H1 (cell line): ENCODE results near the gene ZFYVE19. TPM values are rescaled to one million over a fixed set of nuclear protein-coding genes. Genes with fewer than 3 reads are reported as not detected.

Experiments used
- CTCF ChIA-PET: fragments of 300-600 bp; sonication (Branson Sonifier 250); formaldehyde crosslinking; loops from one replicate; lab custom pipeline; 2021; ENCODE audit not compliant: partially characterized antibody; lab: Charles Lee
- POLR2A ChIA-PET: fragments of 300-600 bp; sonication (Branson Sonifier 250); formaldehyde crosslinking; loops from one replicate; lab custom pipeline; 2021; ENCODE audit warnings: inconsistent platforms; ENCODE audit not compliant: partially characterized antibody; lab: Charles Lee
- DNase-seq, 2 experiments: peaks; one replicate each; pipeline versions ENCODE4 v3.0.0 to v3.0.0-alpha.2; 2010 to 2022; ENCODE audit warnings: low spot score in 2 of 2, low read depth in 1 of 2, mixed read lengths in 1 of 2
- FAIRE-seq: peaks from 2 replicates; lab custom pipeline; 2011; peaks lifted over from hg19 to GRCh38; lab: Jason Lieb, UNC
- H2AFZ ChIP-seq: 2 replicates; pipeline ENCODE4 v1.8.1; 2012; ENCODE audit warnings: low read length, inconsistent platforms
- H2AK5ac ChIP-seq: 2 replicates; pipeline ENCODE4 v1.6.1; 2013; ENCODE audit warnings: low read depth, low read length
- H2BK120ac ChIP-seq: replicated peaks from 2 replicates; pipeline ENCODE3; 2013; ENCODE audit warnings: low read depth, low read length, inconsistent platforms
- H2BK12ac ChIP-seq: 2 replicates; pipeline ENCODE4 v1.6.1; 2013; ENCODE audit warnings: low read depth, low read length
- H2BK15ac ChIP-seq: 2 replicates; pipeline ENCODE4 v1.6.1; 2013; ENCODE audit warnings: low read length
- H2BK20ac ChIP-seq: 2 replicates; pipeline ENCODE4 v1.6.1; 2013; ENCODE audit warnings: low read length
- H2BK5ac ChIP-seq: 2 replicates; pipeline ENCODE4 v1.6.1; 2013; ENCODE audit warnings: low read depth, low read length
- H3K14ac ChIP-seq: 2 replicates; pipeline ENCODE4 v1.6.1; 2013; ENCODE audit warnings: inconsistent platforms; ENCODE audit not compliant: insufficient read length
- H3K18ac ChIP-seq: 2 replicates; pipeline ENCODE4 v1.6.1; 2013; ENCODE audit warnings: low read length; ENCODE audit errors: extremely low read depth
- H3K23ac ChIP-seq: 2 replicates; pipeline ENCODE4 v1.6.1; 2013; ENCODE audit warnings: inconsistent platforms; ENCODE audit not compliant: insufficient read length
- H3K23me2 ChIP-seq: 2 replicates; pipeline ENCODE4 v1.6.1; 2013; ENCODE audit warnings: low read depth, low read length
- H3K27ac ChIP-seq: 2 replicates; pipeline ENCODE4 v1.6.1; 2011; ENCODE audit warnings: low read depth, low read length, inconsistent platforms
- H3K27me3 ChIP-seq, 4 experiments: replicated peaks in 1 of 4; 1 replicate in 1 of 4; 2 replicates in 3 of 4; pipeline versions ENCODE4 v1.6.1 to v1.8.1; 2011 to 2013; ENCODE audit warnings: low read length in 3 of 4, mild to moderate bottlenecking in 3 of 4, inconsistent platforms in 2 of 4, mixed read lengths in 2 of 4, moderate library complexity in 1 of 4; ENCODE audit not compliant: control insufficient read depth in 3 of 4, insufficient read depth in 3 of 4; ENCODE audit errors: extremely low read depth in 1 of 4
- H3K36me3 ChIP-seq, 4 experiments: 2 replicates each; pipeline versions ENCODE4 v1.6.1 to v1.8.1; 2011 to 2013; ENCODE audit warnings: mild to moderate bottlenecking in 4 of 4, low read length in 3 of 4, moderate library complexity in 2 of 4, control low read depth in 1 of 4, inconsistent platforms in 1 of 4; ENCODE audit not compliant: insufficient read depth in 4 of 4, control insufficient read depth in 2 of 4
- H3K4ac ChIP-seq: replicated peaks from 2 replicates; pipeline ENCODE3; 2013; ENCODE audit warnings: low read length, low read depth, mixed read lengths, inconsistent platforms; ENCODE audit not compliant: insufficient read length
- H3K4me1 ChIP-seq, 4 experiments: replicated peaks in 1 of 4; 1 replicate in 1 of 4; 2 replicates in 3 of 4; pipeline versions ENCODE4 v1.6.1 to v1.8.1; 2011 to 2013; ENCODE audit warnings: low read length in 3 of 4, inconsistent platforms in 2 of 4, mixed read lengths in 1 of 4; ENCODE audit not compliant: insufficient read depth in 4 of 4, control insufficient read depth in 3 of 4
- H3K4me2 ChIP-seq, 2 experiments: 2 replicates each; pipeline versions ENCODE4 v1.6.1 to v1.8.1; 2011 to 2013; ENCODE audit warnings: low read depth in 2 of 2, low read length in 2 of 2, control low read depth in 1 of 2, inconsistent platforms in 1 of 2, mild to moderate bottlenecking in 1 of 2; ENCODE audit not compliant: insufficient read depth in 1 of 2
- H3K4me3 ChIP-seq, 4 experiments: fragments of 200-600, 300-600 bp in 1 of 4; sonication (generic), shearing (Covaris generic), sonication (Bioruptor Twin) in 1 of 4; 2 replicates each; pipeline versions ENCODE4 v1.5.1 to v1.8.1; 2011 to 2016; ENCODE audit warnings: low read length in 4 of 4, low read depth in 3 of 4, control low read depth in 2 of 4, inconsistent platforms in 2 of 4, mild to moderate bottlenecking in 2 of 4, mixed read lengths in 1 of 4, moderate library complexity in 1 of 4; ENCODE audit not compliant: insufficient read depth in 2 of 4; ENCODE audit errors: extremely low read depth in 1 of 4
- H3K56ac ChIP-seq: replicated peaks from 2 replicates; pipeline ENCODE3; 2013; ENCODE audit warnings: low read depth, mild to moderate bottlenecking, mixed read lengths, low read length, inconsistent platforms; ENCODE audit not compliant: insufficient read length
- H3K79me1 ChIP-seq: 2 replicates; pipeline ENCODE4 v1.6.1; 2013; ENCODE audit warnings: low read depth, low read length, control low read depth
- H3K79me2 ChIP-seq, 2 experiments: 2 replicates each; pipeline versions ENCODE4 v1.6.1 to v1.8.1; 2012 to 2013; ENCODE audit warnings: low read length in 2 of 2, mild to moderate bottlenecking in 2 of 2, inconsistent platforms in 1 of 2; ENCODE audit not compliant: insufficient read depth in 2 of 2, control insufficient read depth in 1 of 2
- H3K9ac ChIP-seq, 4 experiments: replicated peaks in 1 of 4; 1 replicate in 1 of 4; 2 replicates in 3 of 4; pipeline versions ENCODE4 v1.6.1 to v1.8.1; 2011 to 2013; ENCODE audit warnings: low read depth in 3 of 4, low read length in 3 of 4, control low read depth in 2 of 4, mild to moderate bottlenecking in 2 of 4, moderate library complexity in 2 of 4, inconsistent platforms in 1 of 4; ENCODE audit errors: extremely low read depth in 1 of 4
- H3K9me3 ChIP-seq, 2 experiments: 2 replicates each; pipeline versions ENCODE4 v1.6.1 to v1.8.1; 2012 to 2013; ENCODE audit warnings: mild to moderate bottlenecking in 2 of 2, moderate library complexity in 2 of 2, control low read depth in 1 of 2, inconsistent platforms in 1 of 2, low read depth in 1 of 2, low read length in 1 of 2, mixed read lengths in 1 of 2; ENCODE audit not compliant: insufficient read depth in 2 of 2
- H4K20me1 ChIP-seq, 2 experiments: replicated peaks in 1 of 2; 2 replicates each; pipeline versions ENCODE3 to v1.8.1; 2011 to 2013; ENCODE audit warnings: inconsistent platforms in 2 of 2, low read length in 2 of 2, mild to moderate bottlenecking in 1 of 2; ENCODE audit not compliant: insufficient read depth in 2 of 2, control insufficient read depth in 1 of 2
- H4K5ac ChIP-seq: 2 replicates; pipeline ENCODE4 v1.6.1; 2013; ENCODE audit warnings: low read length, low read depth, mixed read lengths, inconsistent platforms; ENCODE audit not compliant: insufficient read length
- H4K8ac ChIP-seq: 2 replicates; pipeline ENCODE4 v1.8.0; 2013; ENCODE audit warnings: mild to moderate bottlenecking, moderate library complexity, low read length, inconsistent platforms; ENCODE audit not compliant: insufficient read depth; ENCODE audit errors: extremely low read depth
- H4K91ac ChIP-seq: replicated peaks from 2 replicates; pipeline ENCODE3; 2013; ENCODE audit warnings: low read length, mixed read lengths, inconsistent platforms; ENCODE audit not compliant: insufficient read length
- BCL11A ChIP-seq, 2 experiments: IDR thresholded peaks; one replicate each; pipeline ENCODE4 v1.6.1; 2011; ENCODE audit warnings: low read depth in 2 of 2, low read length in 2 of 2, mild to moderate bottlenecking in 2 of 2
- CBX5 ChIP-seq: fragments of 300-800, 300-1000 bp; sonication (generic); IDR thresholded peaks from 2 replicates; pipeline ENCODE4 v1.7.1; 2016; ENCODE audit warnings: antibody characterized with exemption, low read length, low read depth
- CHD1 ChIP-seq: IDR thresholded peaks from 2 replicates; pipeline ENCODE4 v1.6.1; 2012; ENCODE audit warnings: low read depth, low read length, improper control_type of control experiment
- CHD2 ChIP-seq: IDR thresholded peaks from 2 replicates; pipeline ENCODE4 v1.6.1; 2012; ENCODE audit warnings: low read length, improper control_type of control experiment
- GABPA ChIP-seq: IDR thresholded peaks from 2 replicates; pipeline ENCODE4 v1.6.1; 2011; ENCODE audit warnings: mild to moderate bottlenecking, low read length, moderate library complexity, borderline replicate concordance; ENCODE audit not compliant: insufficient read depth
- HDAC6 ChIP-seq: IDR thresholded peaks from one replicate; pipeline ENCODE4 v1.7.1; 2012; ENCODE audit warnings: low read depth, mild to moderate bottlenecking, inconsistent platforms, low read length, moderate library complexity
- KDM4A ChIP-seq: IDR thresholded peaks from one replicate; pipeline ENCODE4 v1.7.1; 2012; ENCODE audit warnings: low read depth, mild to moderate bottlenecking, moderate library complexity, low read length, inconsistent platforms; ENCODE audit not compliant: severe bottlenecking
- MAFK ChIP-seq: IDR thresholded peaks from 2 replicates; pipeline ENCODE4 v1.6.1; 2012; ENCODE audit warnings: low read depth, mild to moderate bottlenecking, improper control_type of control experiment, low read length
- TAF1 ChIP-seq: IDR thresholded peaks from 2 replicates; pipeline ENCODE4 v1.6.1; 2011; ENCODE audit warnings: mild to moderate bottlenecking, low read depth, low read length
- WGBS, 2 experiments: shearing (Covaris generic) in 1 of 2; methylation state at CpG; one replicate each; pipeline versions ENCODE4 v1.1.6 to v1.1.7; 2013 to 2015; ENCODE audit warnings: low lambda C conversion rate in 2 of 2, mixed read lengths in 2 of 2, inconsistent platforms in 1 of 2, low coverage in 1 of 2, missing lambda C conversion rate in 1 of 2; ENCODE audit not compliant: insufficient replicate concordance in 2 of 2, insufficient coverage in 1 of 2, insufficient read length in 1 of 2; ENCODE audit errors: extremely low coverage in 1 of 2, missing lambda C conversion rate in 1 of 2; 5-methylcytosine and 5-hydroxymethylcytosine counted together
- polyA plus RNA-seq, 7 experiments: library from polyadenylated mRNA; depleted of rRNA in 3 of 7; stranded (reverse) in 5 of 7; unstranded in 2 of 7; fragments of >200 nt in 5 of 7; fragments of 200-250 nt in 2 of 7; gene quantifications; 1 replicate in 5 of 7; 2 replicates in 1 of 7; 4 replicates in 1 of 7; pipeline versions ENCODE4 v1.2.1 to v1.2.3, GENCODE V29; 2011 to 2013; ENCODE audit warnings: missing spikeins in 2 of 7, mixed read lengths in 2 of 7
- total RNA-seq: library from RNA; stranded (reverse); fragmentation: NEBNext Ultra II Directional; extraction: Animal tissue kit (Norgen Biotek cat#: 25700); gene quantifications from 2 replicates; pipeline ENCODE4 v1.2.1, GENCODE V29; 2021
- TF ChIP-seq, protein P1 (sequence below): IDR thresholded peaks from 2 replicates; pipeline ENCODE4 v1.6.1; 2012; ENCODE audit warnings: inconsistent platforms

Gene ZFYVE19
- total and polyA plus RNA-seq, 2 of the 8 experiments (the other 6 are each of a cell fraction or from before 2014, with no cell fraction given): 11.2 to 21.8 TPM

DNA sequence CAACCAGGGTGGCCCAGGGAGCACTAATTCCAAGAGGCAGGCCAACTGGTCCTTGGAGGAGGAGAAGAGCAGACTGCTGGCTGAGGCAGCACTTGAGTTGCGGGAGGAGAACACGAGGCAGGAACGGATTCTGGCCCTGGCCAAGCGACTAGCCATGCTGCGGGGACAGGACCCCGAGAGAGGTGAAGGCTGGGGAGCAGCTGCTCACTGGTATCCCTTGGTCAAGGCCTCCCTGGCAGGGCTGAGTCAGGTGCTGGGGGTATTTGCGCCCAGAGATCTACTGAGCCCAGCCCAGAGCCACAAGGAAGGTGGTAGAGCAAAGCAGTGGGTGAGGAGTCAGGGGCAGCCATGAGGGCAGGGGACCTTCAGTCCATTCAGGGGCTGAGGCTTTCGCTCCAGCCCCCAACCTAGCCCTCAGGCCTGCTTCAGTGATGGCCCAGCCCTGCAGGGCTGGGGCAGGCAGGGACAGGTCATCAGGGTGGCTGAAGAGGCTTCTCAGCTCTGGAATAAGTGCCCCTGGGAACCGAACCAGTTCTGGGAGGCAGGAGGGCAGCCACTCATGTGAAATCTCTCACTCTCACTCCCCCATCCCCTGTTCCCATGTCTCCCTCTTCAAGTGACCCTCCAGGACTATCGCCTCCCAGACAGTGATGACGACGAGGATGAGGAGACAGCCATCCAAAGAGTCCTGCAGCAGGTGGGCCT lies 6.0 kb downstream of the ZFYVE19 start:
- DNase-seq: no peak
- Histone ChIP-seq H2BK120ac (no peak overlapping the region), H2BK12ac (no peak overlapping the region), H4K91ac (no peak overlapping the region), H4K20me1 (no peaks in the 10 kb centered on the region), H3K18ac (no peak overlapping the region), H2BK20ac (no peak overlapping the region), H3K79me1 (no peaks in the 10 kb centered on the region)
- TF ChIP-seq GABPA: no peak
- TF ChIP-seq, protein P1, sequence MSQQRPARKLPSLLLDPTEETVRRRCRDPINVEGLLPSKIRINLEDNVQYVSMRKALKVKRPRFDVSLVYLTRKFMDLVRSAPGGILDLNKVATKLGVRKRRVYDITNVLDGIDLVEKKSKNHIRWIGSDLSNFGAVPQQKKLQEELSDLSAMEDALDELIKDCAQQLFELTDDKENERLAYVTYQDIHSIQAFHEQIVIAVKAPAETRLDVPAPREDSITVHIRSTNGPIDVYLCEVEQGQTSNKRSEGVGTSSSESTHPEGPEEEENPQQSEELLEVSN: no peak
- no peak for TF ChIP-seq HDAC6
- TF ChIP-seq CHD2: no peak
- no peak for TF ChIP-seq BCL11A (IDR thresholded peaks at IDR 0.05; ENCODE audit: low read depth in 2 of 2, low read length in 2 of 2)
- no peak for TF ChIP-seq MAFK
- no peak for TF ChIP-seq TAF1
- TF ChIP-seq KDM4A: no peak
- TF ChIP-seq CBX5: no peak
- TF ChIP-seq CHD1: no peak
- TF ChIP-seq, all 59 proteins: peak for 0
- no peaks in the 10 kb centered on the region for H3K27me3 ChIP-seq
- H4K5ac ChIP-seq: no peak overlapping the region
- POLR2A ChIA-PET: interaction anchor here (0.7 kb wide), 1 partner anchor 73 kb away, joined by 3 read pairs; no protein-coding TSS in a partner anchor
- no peak for FAIRE-seq
- H3K23me2 ChIP-seq: no peaks in the 10 kb centered on the region
- no peak overlapping the region for H3K27ac ChIP-seq
- no peak overlapping the region for H3K4ac ChIP-seq
- H2BK5ac ChIP-seq: no peak overlapping the region
- CTCF ChIA-PET: interaction anchor here (1.3 to 2.0 kb wide), 2 partner anchors 46 to 68 kb away, joined by 4 to 7 read pairs; no protein-coding TSS in a partner anchor
- H2BK15ac ChIP-seq: no peak overlapping the region
- no peak overlapping the region for H3K9ac ChIP-seq
- H3K14ac ChIP-seq: no peak overlapping the region
- WGBS, 2 experiments: 93% methylated on average over 12 of the region's 12 CpGs; no CpG with 5 or more reads in 1 of the 2 experiments
- no peak overlapping the region for H3K4me2 ChIP-seq
- no peak overlapping the region for H3K4me3 ChIP-seq
- H2AK5ac ChIP-seq: no peak overlapping the region
- H3K79me2 ChIP-seq: no peaks in the 10 kb centered on the region
- peaks cover 0 to 5% (median 3%) of the 10 kb centered on the region in 4 experiments; a peak in 5 of 7 replicates for H3K4me1 ChIP-seq
- H3K36me3 ChIP-seq: peaks cover 0 to 2% (median 0%) of the 10 kb centered on the region in 4 experiments; a peak in 1 of 8 replicates
- no peak overlapping the region for H4K8ac ChIP-seq
- no peak overlapping the region for H3K56ac ChIP-seq
- H2AFZ ChIP-seq: no peak overlapping the region
- no peak overlapping the region for H3K23ac ChIP-seq
- H3K9me3 ChIP-seq: no peaks in the 10 kb centered on the region
